ENCODE data around the gene CMIP.
"Not testable (repeated sequence)": the region's sequence is repeated elsewhere in the genome, so short reads cannot be mapped to it uniquely, and the experiment has no call there.

Gene CMIP

GRCh38 chr16:81421126-81421525, 23.5 kb upstream of the CMIP start:
- DNase-seq (ENCODE audit: low read depth in 2 of 2): no peak

GRCh38 chr16:81421536-81421935, 23.1 kb upstream of the CMIP start:
- no peak for DNase-seq (ENCODE audit: low read depth in 2 of 2)

- DNase-seq (ENCODE audit: low read depth in 2 of 2): not testable (repeated sequence)
Measured at GRCh38 chr16:81422153-81422552, 22.5 kb upstream of the CMIP start.

- no peak for DNase-seq (ENCODE audit: low read depth in 2 of 2)
Measured at GRCh38 chr16:81424771-81425170, 19.8 kb upstream of the CMIP start.

- DNase-seq (ENCODE audit: low read depth in 2 of 2): no peak
Measured at GRCh38 chr16:81427219-81427618, 17.4 kb upstream of the CMIP start.

- no peak for DNase-seq (ENCODE audit: low read depth in 2 of 2)
Measured at GRCh38 chr16:81429045-81429521, 15.5 kb upstream of the CMIP start.

- no peak for DNase-seq (ENCODE audit: low read depth in 2 of 2)
Measured at GRCh38 chr16:81431554-81432353, 12.9 kb upstream of the CMIP start.

- DNase-seq (ENCODE audit: low read depth in 2 of 2): no peak
Measured at GRCh38 chr16:81432937-81433557, 11.6 kb upstream of the CMIP start.

GRCh38 chr16:81435103-81435502, 9.5 kb upstream of the CMIP start:
- no peak for DNase-seq (ENCODE audit: low read depth in 2 of 2)

GRCh38 chr16:81435567-81435966, 9.0 kb upstream of the CMIP start:
- DNase-seq (ENCODE audit: low read depth in 2 of 2): no peak

GRCh38 chr16:81436386-81436785, 8.2 kb upstream of the CMIP start:
- DNase-seq (ENCODE audit: low read depth in 2 of 2): no peak

- no peak for DNase-seq (ENCODE audit: low read depth in 2 of 2)
Measured at GRCh38 chr16:81437865-81438264, 6.7 kb upstream of the CMIP start.

- DNase-seq (ENCODE audit: low read depth in 2 of 2): no peak
Measured at GRCh38 chr16:81440888-81441761, 3.5 kb upstream of the CMIP start.

GRCh38 chr16:81442220-81442915, 2.2 kb upstream of the CMIP start:
- DNase-seq (ENCODE audit: low read depth in 2 of 2): no peak

GRCh38 chr16:81442916-81443687, 1.5 kb upstream of the CMIP start:
- no peak for DNase-seq (ENCODE audit: low read depth in 2 of 2)

GRCh38 chr16:81443688-81444447, 740 bp upstream of the CMIP start:
- no peak for DNase-seq (ENCODE audit: low read depth in 2 of 2)

- DNase-seq (ENCODE audit: low read depth in 2 of 2): no peak
Measured at GRCh38 chr16:81445143-81445961, 744 bp downstream of the CMIP start.

GRCh38 chr16:81445966-81446906, 1.6 kb downstream of the CMIP start:
- DNase-seq (ENCODE audit: low read depth in 2 of 2): no peak

All from stimulated activated CD4-positive, alpha-beta T cell treated with anti-CD3 and anti-CD28 coated beads, Interleukin-1b, Interleukin-23, amount 100 ng/mL, for 1 hour (primary cell).